Osteoblast (primary cell): ENCODE measurements around the gene IGSF5. TPM values are rescaled to one million over a fixed set of nuclear protein-coding genes. Genes with fewer than 3 reads are reported as not detected.

ENCODE experiments used
- DNase-seq: peaks from one replicate; pipeline ENCODE4 v3.0.0; 2011; ENCODE audit warnings: low spot score, mixed read lengths; ENCODE audit not compliant: insufficient read length; ENCODE audit errors: missing footprints
- H2AFZ ChIP-seq: 2 replicates; pipeline ENCODE4 v1.6.0; 2011; ENCODE audit warnings: mild to moderate bottlenecking, low read length
- H3K27ac ChIP-seq: 2 replicates; pipeline ENCODE4 v1.5.1; 2011; ENCODE audit warnings: mild to moderate bottlenecking, low read depth, low read length, moderate library complexity
- H3K27me3 ChIP-seq: 2 replicates; pipeline ENCODE4 v1.6.0; 2012; ENCODE audit warnings: mild to moderate bottlenecking, control low read depth, inconsistent platforms, low read length, moderate library complexity; ENCODE audit not compliant: insufficient read depth
- H3K36me3 ChIP-seq: 2 replicates; pipeline ENCODE4 v1.5.1; 2011; ENCODE audit warnings: mild to moderate bottlenecking, low read length, control low read depth, moderate library complexity; ENCODE audit not compliant: insufficient read depth
- H3K4me1 ChIP-seq: 2 replicates; pipeline ENCODE4 v1.5.1; 2011; ENCODE audit warnings: mild to moderate bottlenecking, low read length, control low read depth, moderate library complexity; ENCODE audit not compliant: insufficient read depth
- H3K4me2 ChIP-seq: 2 replicates; pipeline ENCODE4 v1.6.0; 2011; ENCODE audit warnings: mild to moderate bottlenecking, low read length; ENCODE audit not compliant: insufficient read depth
- H3K4me3 ChIP-seq: fragments of 200-600 bp; sonication (generic); 3 replicates; pipeline ENCODE4 v1.5.1; 2012; ENCODE audit warnings: mild to moderate bottlenecking, low read length, inconsistent platforms; ENCODE audit not compliant: insufficient read depth
- H3K79me2 ChIP-seq: 2 replicates; pipeline ENCODE4 v1.6.0; 2012; ENCODE audit warnings: mild to moderate bottlenecking, low read length, control low read depth, inconsistent platforms; ENCODE audit not compliant: insufficient read depth
- H3K9me3 ChIP-seq: 2 replicates; pipeline ENCODE4 v1.5.1; 2011; ENCODE audit warnings: low read depth, low read length, control low read depth
- H4K20me1 ChIP-seq: 2 replicates; pipeline ENCODE4 v1.6.0; 2012; ENCODE audit warnings: mild to moderate bottlenecking, low read length, control low read depth; ENCODE audit not compliant: insufficient read depth
- CTCF ChIP-seq: IDR thresholded peaks from 2 replicates; pipeline ENCODE4 v1.5.1; 2011; ENCODE audit warnings: mild to moderate bottlenecking, low read depth, low read length, moderate library complexity; ENCODE audit errors: extremely low read depth
- total RNA-seq: library from RNA; depleted of rRNA; stranded (reverse); fragments of >200 nt; gene quantifications from 2 replicates; pipeline ENCODE4 v1.2.3, GENCODE V29; 2012

IGSF5 gene
- total RNA-seq, 1 donor = not detected

GRCh38 chr21:39715804-39716397 lies 29.1 kb upstream of the IGSF5 start:
- no peaks in the 10 kb centered on the region for H4K20me1 ChIP-seq
- H3K9me3 ChIP-seq = no peaks in the 10 kb centered on the region
- H3K4me1 ChIP-seq = no peaks in the 10 kb centered on the region
- H3K27ac ChIP-seq = no peak overlapping the region
- H3K27me3 ChIP-seq = peaks cover 2% of the 10 kb centered on the region
- DNase-seq = no peak
- peak; percentile 62 for TF ChIP-seq CTCF
- no peak overlapping the region for H3K4me3 ChIP-seq
- H3K79me2 ChIP-seq = no peaks in the 10 kb centered on the region
- no peak overlapping the region for H2AFZ ChIP-seq
- H3K36me3 ChIP-seq = no peaks in the 10 kb centered on the region
- H3K4me2 ChIP-seq = no peak overlapping the region

- Histone ChIP-seq H2AFZ (no peak overlapping the region), H3K4me2 (no peak overlapping the region), H3K79me2 (no peaks in the 10 kb centered on the region), H3K9me3 (no peaks in the 10 kb centered on the region), H3K27ac (no peak overlapping the region), H3K4me1 (no peaks in the 10 kb centered on the region), H3K27me3 (no peaks in the 10 kb centered on the region), H4K20me1 (no peaks in the 10 kb centered on the region), H3K4me3 (no peak overlapping the region), H3K36me3 (no peaks in the 10 kb centered on the region)
- no peak for DNase-seq
- TF ChIP-seq CTCF = peak; percentile 40
Observed at GRCh38 chr21:39720126-39720778, 24.7 kb upstream of the IGSF5 start.

- Histone ChIP-seq H3K27me3 (no peaks in the 10 kb centered on the region), H3K79me2 (no peaks in the 10 kb centered on the region), H4K20me1 (no peaks in the 10 kb centered on the region), H3K27ac (no peak overlapping the region), H3K36me3 (no peaks in the 10 kb centered on the region), H2AFZ (no peak overlapping the region), H3K9me3 (no peaks in the 10 kb centered on the region), H3K4me3 (no peak overlapping the region), H3K4me2 (no peak overlapping the region), H3K4me1 (no peaks in the 10 kb centered on the region)
- TF ChIP-seq CTCF = no peak
- DNase-seq = no peak
Observed at GRCh38 chr21:39721885-39722284, 23.1 kb upstream of the IGSF5 start.

- H2AFZ ChIP-seq = no peak overlapping the region
- no peaks in the 10 kb centered on the region for H3K9me3 ChIP-seq
- H3K79me2 ChIP-seq = no peaks in the 10 kb centered on the region
- TF ChIP-seq CTCF = no peak
- no peak overlapping the region for H3K27ac ChIP-seq
- H3K4me1 ChIP-seq = no peaks in the 10 kb centered on the region
- no peaks in the 10 kb centered on the region for H3K27me3 ChIP-seq
- no peak overlapping the region for H3K4me3 ChIP-seq
- DNase-seq = no peak
- H3K36me3 ChIP-seq = no peaks in the 10 kb centered on the region
- H4K20me1 ChIP-seq = no peaks in the 10 kb centered on the region
- no peak overlapping the region for H3K4me2 ChIP-seq
Observed at GRCh38 chr21:39724944-39725343, 20.0 kb upstream of the IGSF5 start.
